ENCODE data around the gene BPIFB3. TPM values are rescaled to one million over a fixed set of nuclear protein-coding genes. Genes with fewer than 3 reads are reported as not detected.

BPIFB3 gene
- total RNA-seq, 1 donor from 2014 or later = not detected

- no peak within 1 kb of the TSS for H3K27ac Mint-ChIP-seq (ENCODE audit: unreplicated experiment)
Observed at GRCh38 chr20:33079259-33079658, 25.6 kb downstream of the BPIFB3 start, which contains the start of gene BPIFB4. TSS of gene BPIFB4 (plus strand) at chr20:33079643. CDS start at chr20:33081527, 1,884 bp downstream.

DNA sequence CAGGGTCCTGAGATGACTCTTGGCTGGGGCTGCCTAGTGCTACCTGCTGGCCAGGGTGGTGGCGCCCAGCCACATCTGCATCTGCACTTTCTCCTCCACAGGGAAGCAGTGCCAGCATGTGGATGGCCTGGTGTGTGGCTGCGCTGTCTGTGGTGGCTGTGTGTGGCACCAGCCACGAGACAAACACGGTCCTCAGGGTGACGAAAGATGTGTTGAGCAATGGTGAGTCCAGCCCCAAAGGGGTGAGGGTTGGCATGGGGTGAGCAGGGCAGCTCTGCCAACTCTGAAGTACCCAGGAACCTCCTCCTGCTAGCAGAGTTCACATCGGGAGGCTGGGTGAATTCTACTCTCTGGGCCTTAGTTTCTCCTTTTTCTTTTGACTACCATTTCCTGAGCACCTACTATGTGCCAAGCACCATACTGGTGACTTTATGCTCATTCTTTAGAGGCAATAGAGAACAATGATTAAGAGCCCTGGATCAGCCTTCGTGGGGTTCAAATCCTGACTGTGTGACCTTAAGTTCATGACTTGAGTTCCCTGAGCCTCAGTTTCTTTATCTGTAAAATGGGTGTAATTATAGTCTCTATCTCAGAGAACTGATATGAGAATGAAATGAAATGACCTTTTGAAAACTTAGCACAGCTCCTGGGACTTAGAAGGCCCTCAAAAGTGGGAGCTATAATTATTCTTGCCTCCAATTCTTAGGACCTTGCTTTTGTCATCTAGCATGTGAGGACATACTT is 27.9 kb downstream of the BPIFB3 start:
- no peak for TF ChIP-seq CTCF (IDR thresholded peaks at IDR 0.05)
- no peak for DNase-seq (ENCODE audit: low spot score)
- Mint-ChIP-seq H3K36me3 (ENCODE audit: low read depth) (peaks cover 3% of the 10 kb centered on the region), H3K4me1 (ENCODE audit: low read depth) (no peaks in the 10 kb centered on the region), H3K9me3 (ENCODE audit: low read depth) (peaks cover 5% of the 10 kb centered on the region), H3K27me3 (ENCODE audit: low read depth) (peaks cover 51% of the 10 kb centered on the region), H3K4me3 (ENCODE audit: unreplicated experiment) (no peak overlapping the region), H3K27ac (ENCODE audit: unreplicated experiment) (no peak overlapping the region)

More at GRCh38 chr20:33079259-33079658, 25.6 kb downstream of the BPIFB3 start, which contains the start of gene BPIFB4:
- Mint-ChIP-seq H3K4me3 (ENCODE audit: unreplicated experiment) (no peak within 1 kb of the TSS), H3K27me3 (ENCODE audit: low read depth) (peaks cover 56% of the 10 kb centered on the region), H3K9me3 (ENCODE audit: low read depth) (peaks cover 5% of the 10 kb centered on the region), H3K36me3 (ENCODE audit: low read depth) (peaks cover 3% of the 10 kb centered on the region), H3K4me1 (ENCODE audit: low read depth) (no peaks in the 10 kb centered on the region)
- no peak for DNase-seq (ENCODE audit: low spot score)
- no peak for TF ChIP-seq CTCF (IDR thresholded peaks at IDR 0.05)

DNA sequence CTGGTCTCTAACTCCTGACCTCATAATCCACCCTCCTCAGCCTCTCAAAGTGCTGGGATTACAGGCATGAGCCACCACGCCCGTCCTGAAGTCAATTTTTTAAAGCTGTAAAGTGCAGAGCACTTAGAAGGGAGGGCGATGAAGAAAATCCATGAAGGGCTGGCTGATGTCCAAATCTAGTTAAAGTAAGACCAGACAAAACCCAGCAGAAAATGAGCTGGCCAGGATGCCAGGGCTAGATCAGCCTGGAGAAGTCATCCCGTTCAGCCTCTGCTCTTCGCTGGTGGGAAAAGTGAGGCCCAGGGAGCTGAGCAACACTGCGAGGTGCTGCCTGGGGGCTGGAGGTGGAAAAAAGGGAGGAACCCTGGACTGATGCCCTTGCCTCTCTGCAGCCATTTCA is 28.8 kb downstream of the BPIFB3 start:
- peaks cover 5% of the 10 kb centered on the region for H3K9me3 Mint-ChIP-seq (ENCODE audit: low read depth)
- no peak overlapping the region for H3K4me3 Mint-ChIP-seq (ENCODE audit: unreplicated experiment)
- peaks cover 52% of the 10 kb centered on the region for H3K27me3 Mint-ChIP-seq (ENCODE audit: low read depth)
- TF ChIP-seq CTCF (IDR thresholded peaks at IDR 0.05) = no peak
- DNase-seq (ENCODE audit: low spot score) = no peak
- H3K36me3 Mint-ChIP-seq (ENCODE audit: low read depth) = peaks cover 3% of the 10 kb centered on the region
- H3K4me1 Mint-ChIP-seq (ENCODE audit: low read depth) = no peaks in the 10 kb centered on the region
- H3K27ac Mint-ChIP-seq (ENCODE audit: unreplicated experiment) = no peak overlapping the region

GRCh38 chr20:33083544-33084340 is 30.0 kb downstream of the BPIFB3 start:
- H3K27ac Mint-ChIP-seq (ENCODE audit: unreplicated experiment) = no peak overlapping the region
- peaks cover 50% of the 10 kb centered on the region for H3K27me3 Mint-ChIP-seq (ENCODE audit: low read depth)
- H3K4me3 Mint-ChIP-seq (ENCODE audit: unreplicated experiment) = no peak overlapping the region
- no peaks in the 10 kb centered on the region for H3K4me1 Mint-ChIP-seq (ENCODE audit: low read depth)
- DNase-seq (ENCODE audit: low spot score) = no peak
- peaks cover 5% of the 10 kb centered on the region for H3K9me3 Mint-ChIP-seq (ENCODE audit: low read depth)
- peaks cover 3% of the 10 kb centered on the region for H3K36me3 Mint-ChIP-seq (ENCODE audit: low read depth)
- TF ChIP-seq CTCF (IDR thresholded peaks at IDR 0.05) = no peak

DNA sequence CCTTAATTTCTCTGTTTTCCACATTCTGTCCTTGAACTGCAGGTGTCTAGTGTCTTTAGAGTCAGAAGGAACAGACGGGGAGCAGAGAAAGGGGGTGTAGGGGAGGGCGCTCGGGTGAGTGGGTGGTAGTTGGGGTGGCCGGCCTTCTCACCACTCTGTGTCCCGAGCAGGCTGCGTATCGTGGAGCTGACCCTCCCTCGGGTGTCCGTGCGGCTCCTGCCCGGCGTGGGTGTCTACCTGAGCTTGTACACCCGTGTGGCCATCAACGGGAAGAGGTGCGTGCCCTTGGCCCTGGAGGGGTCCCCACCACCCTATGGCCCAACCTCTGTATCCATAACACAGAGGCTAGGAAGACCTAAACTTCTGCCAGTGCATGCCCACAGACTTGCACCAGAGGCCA is 31.0 kb downstream of the BPIFB3 start:
- H3K4me1 Mint-ChIP-seq (ENCODE audit: low read depth) = no peaks in the 10 kb centered on the region
- DNase-seq (ENCODE audit: low spot score) = no peak
- H3K27me3 Mint-ChIP-seq (ENCODE audit: low read depth) = peaks cover 49% of the 10 kb centered on the region
- peaks cover 3% of the 10 kb centered on the region for H3K36me3 Mint-ChIP-seq (ENCODE audit: low read depth)
- no peak overlapping the region for H3K27ac Mint-ChIP-seq (ENCODE audit: unreplicated experiment)
- TF ChIP-seq CTCF (IDR thresholded peaks at IDR 0.05) = no peak
- peaks cover 5% of the 10 kb centered on the region for H3K9me3 Mint-ChIP-seq (ENCODE audit: low read depth)
- no peak overlapping the region for H3K4me3 Mint-ChIP-seq (ENCODE audit: unreplicated experiment)

Data from chondrocyte (in vitro differentiated cells).